Astrocyte of the cerebellum (primary cell): ENCODE results near the gene UGT1A5.
"Not testable (repeated sequence)": the region's sequence is repeated elsewhere in the genome, so short reads cannot be mapped to it uniquely, and the experiment has no call there.

Experiments
- DNase-seq: peaks from one replicate; pipeline ENCODE4 v3.0.0-alpha.2; 2011; ENCODE audit warnings: low read depth
- H3K4me3 ChIP-seq: 2 replicates; pipeline ENCODE4 v1.5.1; 2011; ENCODE audit warnings: mild to moderate bottlenecking, low read depth, low read length, moderate library complexity
- in situ Hi-C: cut with HindIII; loops from 2 replicates; pipeline ENCODE4 v1.10.0; 2017; ENCODE audit warnings: low sequenced_read_pairs
- TF ChIP-seq, protein P1 (sequence below): IDR thresholded peaks from 2 replicates; pipeline ENCODE4 v1.5.1; 2012; ENCODE audit warnings: low read length, low read depth, moderate library complexity, mild to moderate bottlenecking; ENCODE audit errors: missing control alignments

Gene UGT1A5

DNA sequence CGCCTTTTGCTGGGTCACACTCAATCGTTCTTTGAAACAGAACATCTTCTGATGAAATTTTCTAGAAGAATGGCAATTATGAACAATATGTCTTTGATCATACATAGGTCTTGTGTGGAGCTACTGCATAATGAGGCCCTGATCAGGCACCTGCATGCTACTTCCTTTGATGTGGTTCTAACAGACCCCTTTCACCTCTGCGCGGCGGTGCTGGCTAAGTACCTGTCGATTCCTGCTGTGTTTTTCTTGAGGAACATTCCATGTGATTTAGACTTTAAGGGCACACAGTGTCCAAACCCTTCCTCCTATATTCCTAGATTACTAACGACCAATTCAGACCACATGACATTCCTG, 532 bp downstream of the UGT1A5 start:
- no peak overlapping the region for H3K4me3 ChIP-seq

DNA sequence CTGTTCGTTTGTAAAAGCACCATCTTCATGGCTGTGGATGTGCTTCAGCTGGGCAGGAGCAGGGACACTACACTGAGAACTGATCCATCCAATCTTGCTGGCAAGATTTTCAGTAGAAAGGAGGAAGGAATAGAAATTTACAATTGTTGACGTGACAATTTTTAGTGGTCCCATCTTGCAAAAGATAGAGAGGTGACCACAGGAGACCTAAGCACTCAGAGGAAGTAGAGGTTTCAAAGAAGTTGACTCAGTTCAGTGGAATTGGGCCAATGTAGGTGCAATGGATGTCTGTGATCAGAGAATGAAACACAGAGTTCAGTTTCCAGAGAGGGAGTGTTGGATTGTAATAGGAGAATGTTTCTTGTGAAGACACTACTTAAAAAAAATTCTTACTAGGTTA, 1.4 kb downstream of the UGT1A5 start:
- DNase-seq, result no peak
- TF ChIP-seq, protein P1, sequence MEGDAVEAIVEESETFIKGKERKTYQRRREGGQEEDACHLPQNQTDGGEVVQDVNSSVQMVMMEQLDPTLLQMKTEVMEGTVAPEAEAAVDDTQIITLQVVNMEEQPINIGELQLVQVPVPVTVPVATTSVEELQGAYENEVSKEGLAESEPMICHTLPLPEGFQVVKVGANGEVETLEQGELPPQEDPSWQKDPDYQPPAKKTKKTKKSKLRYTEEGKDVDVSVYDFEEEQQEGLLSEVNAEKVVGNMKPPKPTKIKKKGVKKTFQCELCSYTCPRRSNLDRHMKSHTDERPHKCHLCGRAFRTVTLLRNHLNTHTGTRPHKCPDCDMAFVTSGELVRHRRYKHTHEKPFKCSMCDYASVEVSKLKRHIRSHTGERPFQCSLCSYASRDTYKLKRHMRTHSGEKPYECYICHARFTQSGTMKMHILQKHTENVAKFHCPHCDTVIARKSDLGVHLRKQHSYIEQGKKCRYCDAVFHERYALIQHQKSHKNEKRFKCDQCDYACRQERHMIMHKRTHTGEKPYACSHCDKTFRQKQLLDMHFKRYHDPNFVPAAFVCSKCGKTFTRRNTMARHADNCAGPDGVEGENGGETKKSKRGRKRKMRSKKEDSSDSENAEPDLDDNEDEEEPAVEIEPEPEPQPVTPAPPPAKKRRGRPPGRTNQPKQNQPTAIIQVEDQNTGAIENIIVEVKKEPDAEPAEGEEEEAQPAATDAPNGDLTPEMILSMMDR, result no peak
- H3K4me3 ChIP-seq, result no peak overlapping the region
- in situ Hi-C loops, result no loop called here

More for the DNA sequence above, 532 bp downstream of the UGT1A5 start:
- in situ Hi-C loops, result no loop called here
- no peak for DNase-seq
- TF ChIP-seq, protein P1, result no peak

DNA sequence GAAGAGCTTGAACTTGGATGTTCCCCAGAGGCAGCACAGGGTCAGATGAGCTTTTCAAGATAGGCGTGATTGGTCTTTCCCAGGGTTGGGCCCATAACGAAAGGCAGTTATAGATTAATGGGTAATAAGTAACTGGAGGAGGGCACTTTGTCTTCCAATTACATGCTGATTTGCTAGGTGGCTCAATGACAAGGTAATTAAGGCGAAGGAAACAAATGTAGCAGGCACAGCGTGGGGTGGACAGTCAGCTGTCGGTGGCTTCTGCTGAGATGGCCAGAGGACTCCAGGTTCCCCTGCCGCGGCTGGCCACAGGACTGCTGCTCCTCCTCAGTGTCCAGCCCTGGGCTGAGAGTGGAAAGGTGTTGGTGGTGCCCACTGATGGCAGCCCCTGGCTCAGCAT, 5.8 kb downstream of the UGT1A5 start, which contains the start of gene UGT1A4:
UGT1A4 (plus strand) TSS at position 185 of the 400 bp plus-strand sequence; CDS start at position 270, 85 bp downstream.
- TF ChIP-seq, protein P1, result no peak
- H3K4me3 ChIP-seq, result no peak within 1 kb of the TSS
- no peak for DNase-seq
- in situ Hi-C loops, result no loop called here

DNA sequence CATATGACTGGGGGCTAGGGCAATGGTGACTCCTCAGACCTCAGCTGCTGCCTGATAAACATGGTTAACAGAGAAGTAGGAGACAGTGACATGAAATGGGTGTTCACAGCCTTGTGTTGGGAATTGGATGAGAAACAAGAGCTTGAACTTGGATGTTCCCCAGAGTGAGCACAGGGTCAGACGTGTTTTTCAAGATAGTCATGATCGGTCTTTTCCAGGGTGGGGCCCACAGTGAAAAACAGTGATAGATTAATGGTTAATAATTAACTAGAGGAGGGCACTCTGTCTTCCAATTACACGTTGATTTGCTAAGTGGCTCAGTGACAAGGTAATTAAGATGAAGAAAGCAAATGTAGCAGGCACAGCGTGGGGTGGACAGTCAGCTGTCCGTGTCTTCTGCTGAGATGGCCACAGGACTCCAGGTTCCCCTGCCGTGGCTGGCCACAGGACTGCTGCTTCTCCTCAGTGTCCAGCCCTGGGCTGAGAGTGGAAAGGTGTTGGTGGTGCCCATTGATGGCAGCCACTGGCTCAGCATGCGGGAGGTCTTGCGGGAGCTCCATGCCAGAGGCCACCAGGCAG, 16.1 kb downstream of the UGT1A5 start, which contains the start of gene UGT1A3:
UGT1A3 (plus strand) TSS at position 320 of the 579 bp plus-strand sequence; CDS start at position 405, 85 bp downstream.
- DNase-seq, result no peak
- no peak within 1 kb of the TSS for H3K4me3 ChIP-seq
- TF ChIP-seq, protein P1, result no peak
- in situ Hi-C loops, result no loop called here

DNA sequence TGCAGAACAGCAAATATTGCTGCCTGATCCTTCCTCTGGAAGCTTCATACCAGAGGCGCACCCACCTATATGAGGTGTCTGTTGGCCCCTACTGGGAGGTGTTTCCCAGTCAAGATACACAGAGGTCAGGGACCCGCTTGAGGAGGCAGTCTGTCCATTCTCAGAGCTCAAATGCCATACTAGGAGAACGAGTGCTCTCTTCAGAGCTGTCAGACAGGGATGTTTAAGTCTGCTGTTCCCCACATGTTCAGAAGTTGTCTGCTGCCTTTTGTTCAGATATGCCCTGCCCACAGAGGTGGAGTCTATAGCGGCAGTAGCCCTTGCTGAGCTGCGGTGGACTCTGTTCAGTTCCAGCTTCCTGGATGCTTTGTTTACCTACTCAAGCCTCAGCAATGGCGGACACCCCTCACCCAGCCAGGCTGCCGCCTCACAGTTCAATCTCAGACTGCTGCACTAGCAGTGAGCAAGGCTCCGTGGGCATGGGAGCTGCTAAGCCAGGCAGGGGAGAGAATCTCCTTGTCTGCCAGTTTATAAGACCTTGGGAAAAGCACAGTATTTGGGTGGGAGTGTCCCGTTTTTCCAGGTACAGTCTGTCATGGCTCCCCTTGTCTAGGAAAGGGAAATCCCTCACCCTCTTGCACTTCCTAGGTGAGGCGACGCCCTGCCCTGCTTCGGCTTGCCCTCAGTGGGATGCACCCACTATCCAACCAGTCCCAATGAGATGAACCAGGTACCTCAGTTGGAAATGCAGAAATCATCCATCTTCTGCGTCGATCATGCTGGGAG, 24.4 kb downstream of the UGT1A5 start:
- H3K4me3 ChIP-seq, in situ Hi-C loops, DNase-seq: not testable (repeated sequence)

DNA sequence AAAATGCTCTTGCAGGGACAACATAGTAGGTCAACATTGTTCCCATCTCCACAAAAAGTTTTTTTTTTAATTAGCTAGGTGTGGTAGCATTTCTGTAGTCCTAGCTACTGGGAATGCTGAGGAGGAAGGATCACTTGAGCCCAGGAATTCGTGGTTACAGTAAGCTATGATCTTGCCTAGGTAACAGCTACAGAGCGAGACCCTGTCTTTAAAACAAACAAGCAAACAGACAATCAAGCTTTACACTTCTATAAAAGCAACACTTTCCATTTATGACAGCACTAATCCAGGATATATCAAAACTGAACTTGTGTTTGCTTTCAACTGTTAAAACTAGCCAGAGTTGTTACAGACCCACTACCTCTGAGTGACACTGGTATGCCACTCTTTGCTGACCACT, 28.2 kb downstream of the UGT1A5 start:
- in situ Hi-C loops, result no loop called here
- TF ChIP-seq, protein P1, result no peak

More for the DNA sequence above, 28.2 kb downstream of the UGT1A5 start:
- DNase-seq, result no peak
- no peak overlapping the region for H3K4me3 ChIP-seq
